Activated CD8-positive, alpha-beta memory T cell treated with anti-CD3 and anti-CD28 coated beads, Interleukin-2, amount 50 U/mL, for 4 hours (primary cell): ENCODE results near the gene TTC39B.
A peak's percentile ranks its signal among the peaks of the same experiment; 100 is the strongest.
"Not testable (repeated sequence)": the region's sequence is repeated elsewhere in the genome, so short reads cannot be mapped to it uniquely, and the experiment has no call there.

ENCODE experiments used
- DNase-seq: peaks from one replicate; pipeline ENCODE4 v3.0.0-alpha.2; 2020

The TTC39B gene

GRCh38 chr9:15306757-15307522 is at the start of gene TTC39B:
Gene TTC39B (minus strand): TSS chr9:15307216. CDS start chr9:15307125, 91 bp downstream.
- DNase-seq = peak; percentile 70

GRCh38 chr9:15355669-15356068 is 48.7 kb upstream of the TTC39B start:
- no peak for DNase-seq

- DNase-seq = no peak
Observed at GRCh38 chr9:15354713-15355112, 47.7 kb upstream of the TTC39B start.

GRCh38 chr9:15353892-15354291 is 46.9 kb upstream of the TTC39B start:
- no peak for DNase-seq

- DNase-seq = no peak
Observed at GRCh38 chr9:15352306-15352705, 45.3 kb upstream of the TTC39B start.

- DNase-seq = peak; percentile 26
Observed at GRCh38 chr9:15349892-15350761, 43.1 kb upstream of the TTC39B start.

- DNase-seq = no peak
Observed at GRCh38 chr9:15346837-15347236, 39.8 kb upstream of the TTC39B start.

GRCh38 chr9:15344191-15344590 is 37.2 kb upstream of the TTC39B start:
- DNase-seq = no peak

GRCh38 chr9:15333376-15333881 is 26.4 kb upstream of the TTC39B start:
- DNase-seq = no peak

- DNase-seq = no peak
Observed at GRCh38 chr9:15332939-15333338, 25.9 kb upstream of the TTC39B start.

GRCh38 chr9:15329539-15330109 is 22.6 kb upstream of the TTC39B start:
- DNase-seq = no peak

- no peak for DNase-seq
Observed at GRCh38 chr9:15328946-15329345, 21.9 kb upstream of the TTC39B start.

- not testable (repeated sequence) for DNase-seq
Observed at GRCh38 chr9:15322695-15323094, 15.7 kb upstream of the TTC39B start.

GRCh38 chr9:15319661-15320060 is 12.6 kb upstream of the TTC39B start:
- not testable (repeated sequence) for DNase-seq

- no peak for DNase-seq
Observed at GRCh38 chr9:15317836-15318235, 10.8 kb upstream of the TTC39B start.

GRCh38 chr9:15311607-15312006 is 4.6 kb upstream of the TTC39B start:
- no peak for DNase-seq

GRCh38 chr9:15310107-15310850 is 3.3 kb upstream of the TTC39B start:
- DNase-seq = no peak

- DNase-seq = no peak
Observed at GRCh38 chr9:15308511-15308910, 1.5 kb upstream of the TTC39B start.

- no peak for DNase-seq
Observed at GRCh38 chr9:15307523-15307841, 466 bp upstream of the TTC39B start.

GRCh38 chr9:15306068-15306756 is 804 bp downstream of the TTC39B start:
- peak; percentile 42 for DNase-seq

GRCh38 chr9:15305470-15305869 is 1.5 kb downstream of the TTC39B start:
- DNase-seq = no peak

GRCh38 chr9:15304632-15305031 is 2.4 kb downstream of the TTC39B start:
- no peak for DNase-seq
